Endothelial cell of umbilical vein (primary cell): ENCODE data around the gene CLNK. TPM values are rescaled to one million over a fixed set of nuclear protein-coding genes. Genes with fewer than 3 reads are reported as not detected.

Experiments used
- BruUV-seq: library from RNA; stranded (reverse); fragments of 400-500 nt; replicated peaks from 2 replicates; lab custom pipeline; 2021; lab: Mats Ljungman, UMichigan
- CTCF ChIA-PET: fragments of 300-600, 350-600 bp; sonication (Branson Sonifier 250); formaldehyde crosslinking; loops from one replicate; lab custom pipeline; 2021; ENCODE audit warnings: antibody characterized with exemption, inconsistent platforms; lab: Charles Lee
- POLR2A ChIA-PET: fragments of 300-600, 350-600 bp; sonication (Branson Sonifier 250); formaldehyde crosslinking; loops from one replicate; lab custom pipeline; 2021; ENCODE audit warnings: antibody characterized with exemption, inconsistent platforms; lab: Charles Lee
- DNase-seq: peaks from one replicate; pipeline ENCODE4 v3.0.0-alpha.2; 2011; ENCODE audit warnings: low read depth, low spot score
- FAIRE-seq: peaks from 2 replicates; lab custom pipeline; 2011; peaks lifted over from hg19 to GRCh38; lab: Jason Lieb, UNC
- H2AFZ ChIP-seq: 2 replicates; pipeline ENCODE4 v1.6.0; 2012; ENCODE audit warnings: low read depth, low read length, control low read depth, inconsistent platforms
- H3K27ac ChIP-seq: 2 replicates; pipeline ENCODE4 v1.5.1; 2011; ENCODE audit warnings: low read depth, mild to moderate bottlenecking, control low read depth, low read length, moderate library complexity; ENCODE audit not compliant: insufficient read depth
- H3K27me3 ChIP-seq, 2 experiments: 2 replicates each; pipeline versions ENCODE4 v1.6.0 to v1.6.1; 2011; ENCODE audit warnings: low read length in 2 of 2, mixed read lengths in 1 of 2; ENCODE audit not compliant: control insufficient read depth in 2 of 2, insufficient read depth in 2 of 2
- H3K36me3 ChIP-seq, 2 experiments: 2 replicates in 1 of 2; 3 replicates in 1 of 2; pipeline ENCODE4 v1.5.1; 2011; ENCODE audit warnings: low read length in 2 of 2, mild to moderate bottlenecking in 1 of 2, moderate library complexity in 1 of 2; ENCODE audit not compliant: control insufficient read depth in 2 of 2, insufficient read depth in 2 of 2; ENCODE audit errors: extremely low read depth in 1 of 2
- H3K4me1 ChIP-seq: 3 replicates; pipeline ENCODE4 v1.5.1; 2011; ENCODE audit warnings: mild to moderate bottlenecking, low read length; ENCODE audit not compliant: control insufficient read depth, insufficient read depth; ENCODE audit errors: extremely low read depth
- H3K4me2 ChIP-seq: 2 replicates; pipeline ENCODE4 v1.6.1; 2011; ENCODE audit warnings: low read length, control low read depth, mixed read lengths; ENCODE audit not compliant: insufficient read depth
- H3K4me3 ChIP-seq, 3 experiments: fragments of 200-600 bp in 1 of 3; sonication (generic), shearing (Covaris generic) in 1 of 3; replicated peaks in 1 of 3; 2 replicates each; pipeline ENCODE4 v1.5.1; 2011 to 2016; ENCODE audit warnings: control low read depth in 3 of 3, low read length in 3 of 3, mild to moderate bottlenecking in 2 of 3, inconsistent platforms in 1 of 3, low read depth in 1 of 3, moderate library complexity in 1 of 3; ENCODE audit not compliant: insufficient read depth in 1 of 3
- H3K79me2 ChIP-seq: 2 replicates; pipeline ENCODE4 v1.6.0; 2012; ENCODE audit warnings: low read length, inconsistent platforms; ENCODE audit not compliant: control insufficient read depth, insufficient read depth
- H3K9ac ChIP-seq: replicated peaks from 2 replicates; pipeline ENCODE3; 2011; ENCODE audit warnings: low read length, control low read depth; ENCODE audit not compliant: insufficient read depth; ENCODE audit errors: extremely low read depth
- H3K9me1 ChIP-seq: replicated peaks from 3 replicates; pipeline ENCODE4 v1.6.0; 2011; ENCODE audit warnings: mild to moderate bottlenecking, low read length; ENCODE audit not compliant: control insufficient read depth, insufficient read depth; ENCODE audit errors: extremely low read depth
- H3K9me3 ChIP-seq: replicated peaks from 2 replicates; pipeline ENCODE4 v1.5.1; 2012; ENCODE audit warnings: low read length, inconsistent platforms; ENCODE audit not compliant: control insufficient read depth, insufficient read depth
- H4K20me1 ChIP-seq: replicated peaks from 2 replicates; pipeline ENCODE3; 2011; ENCODE audit warnings: mild to moderate bottlenecking, low read length; ENCODE audit not compliant: control insufficient read depth, insufficient read depth; ENCODE audit errors: extremely low read depth
- CTCF ChIP-seq, 2 donors: IDR thresholded peaks; 1 replicate in 1 of 2; 2 replicates in 1 of 2; pipeline ENCODE4 v1.5.1; 2011; ENCODE audit warnings: low read length in 2 of 2, mild to moderate bottlenecking in 2 of 2, moderate library complexity in 2 of 2, control low read depth in 1 of 2, inconsistent platforms in 1 of 2, low read depth in 1 of 2; ENCODE audit not compliant: insufficient read depth in 1 of 2; ENCODE audit errors: extremely low read depth in 1 of 2
- EZH2 ChIP-seq: IDR thresholded peaks from 2 replicates; pipeline ENCODE4 v1.6.1; 2012; ENCODE audit warnings: borderline replicate concordance, low read depth, mild to moderate bottlenecking, moderate library complexity, low read length, inconsistent platforms; ENCODE audit not compliant: severe bottlenecking
- FOS ChIP-seq: IDR thresholded peaks from 2 replicates; pipeline ENCODE4 v1.6.1; 2011; ENCODE audit warnings: mild to moderate bottlenecking, low read length, moderate library complexity, borderline replicate concordance; ENCODE audit not compliant: insufficient read depth
- GATA2 ChIP-seq: IDR thresholded peaks from 2 replicates; pipeline ENCODE4 v1.7.0; 2011; ENCODE audit warnings: low read depth, mild to moderate bottlenecking, moderate library complexity, mixed read lengths, low read length; ENCODE audit not compliant: insufficient read length, insufficient read depth
- JUN ChIP-seq: IDR thresholded peaks from 2 replicates; pipeline ENCODE4 v1.6.1; 2011; ENCODE audit warnings: borderline replicate concordance, low read depth; ENCODE audit not compliant: insufficient read length, insufficient read depth
- MAX ChIP-seq: IDR thresholded peaks from 2 replicates; pipeline ENCODE4 v1.6.1; 2011; ENCODE audit not compliant: insufficient read depth, insufficient read length
- MYC ChIP-seq: IDR thresholded peaks from one replicate; pipeline ENCODE4 v1.6.1; 2011; ENCODE audit warnings: mild to moderate bottlenecking, low read depth, low read length
- POLR2A ChIP-seq: IDR thresholded peaks from 2 replicates; pipeline ENCODE4 v1.6.1; 2012; ENCODE audit warnings: low read depth, mild to moderate bottlenecking, control low read depth, low read length
- POLR2AphosphoS5 ChIP-seq: IDR thresholded peaks from 2 replicates; pipeline ENCODE4 v1.6.1; 2012; ENCODE audit warnings: low read depth, mild to moderate bottlenecking, control low read depth, low read length, moderate library complexity; ENCODE audit not compliant: insufficient read depth
- dilution Hi-C: fragments of 300-500 bp; cut with MboI; formaldehyde crosslinking; loops from one replicate; pipeline ENCODE4 v1.15.0; 2019; ENCODE audit warnings: low sequenced_read_pairs; ENCODE audit not compliant: extremely low pct_ligation_motif_present
- intact Hi-C: fragments of 100-400 bp; cut with micrococcal nuclease; formaldehyde crosslinking; loops from one replicate; pipeline ENCODE4 v1.10.0; 2022
- polyA plus RNA-seq, 4 experiments: library from polyadenylated mRNA; depleted of rRNA in 3 of 4; stranded (reverse) in 3 of 4; unstranded in 1 of 4; fragments of >200 nt; gene quantifications; 2 replicates each; pipeline versions ENCODE4 v1.2.1 to v1.2.3, GENCODE V29; 2011 to 2012; ENCODE audit warnings: missing spikeins in 1 of 4
- total RNA-seq: library from RNA; stranded (reverse); gene quantifications from 2 replicates; pipeline ENCODE4 v1.2.3, GENCODE V29; 2021

CLNK gene
- total and polyA plus RNA-seq, 2 donors (not counting 3 experiments of a cell fraction or from before 2014, with no cell fraction given): not detected

GRCh38 chr4:10605746-10606482 lies 78.7 kb downstream of the CLNK start:
- Histone ChIP-seq H4K20me1 (no peaks in the 10 kb centered on the region), H3K4me2 (peak overlapping the region; percentile 29), H3K27ac (peak overlapping the region; percentile 71), H3K79me2 (no peaks in the 10 kb centered on the region), H3K9me3 (no peaks in the 10 kb centered on the region), H3K4me1 (peaks cover 11% of the 10 kb centered on the region), H3K27me3 (no peaks in the 10 kb centered on the region), H2AFZ (no peak overlapping the region), H3K9me1 (no peaks in the 10 kb centered on the region), H3K4me3 (no peak overlapping the region), H3K9ac (no peak overlapping the region), H3K36me3 (no peaks in the 10 kb centered on the region)
- BruUV-seq: no TSS peak
- FAIRE-seq (peak; percentile 50), DNase-seq (no peak)
- CTCF ChIA-PET: interaction anchor here (1.0 to 3.6 kb wide), 4 partner anchors 13 to 17 kb away, joined by 3 to 13 read pairs (median 4); no protein-coding TSS in a partner anchor
- intact Hi-C loops: no loop called here
- POLR2A ChIA-PET: no interaction called here
- TF ChIP-seq FOS (peak; percentile 61), POLR2A (no peak), JUN (peak; percentile 16), POLR2AphosphoS5 (peak; percentile 35)
- dilution Hi-C loops: loop anchor here (25.0 kb wide), 1 partner anchor 1131 kb away; no protein-coding TSS in a partner anchor

- Histone ChIP-seq H3K36me3 (no peaks in the 10 kb centered on the region), H3K27me3 (no peaks in the 10 kb centered on the region), H3K79me2 (no peaks in the 10 kb centered on the region), H3K4me3 (no peak overlapping the region), H3K9ac (no peak overlapping the region), H3K27ac (no peak overlapping the region), H2AFZ (no peak overlapping the region), H3K9me1 (no peaks in the 10 kb centered on the region), H4K20me1 (no peaks in the 10 kb centered on the region), H3K4me1 (peaks cover 11% of the 10 kb centered on the region), H3K9me3 (no peaks in the 10 kb centered on the region), H3K4me2 (no peak overlapping the region)
- TF ChIP-seq MYC (no peak), JUN (no peak), POLR2AphosphoS5 (no peak), MAX (no peak), EZH2 (no peak), CTCF (IDR thresholded peaks at IDR 0.05; ENCODE audit: extremely low read depth in 1 of 2, insufficient read depth in 1 of 2, low read depth in 1 of 2, low read length in 2 of 2) (no peak), FOS (no peak), GATA2 (no peak), POLR2A (no peak)
- no peak for DNase-seq
- CTCF ChIA-PET: interaction anchor here (1.6 to 3.6 kb wide), 2 partner anchors 14 to 16 kb away, joined by 3 to 13 read pairs; no protein-coding TSS in a partner anchor
- POLR2A ChIA-PET: no interaction called here
- BruUV-seq: no TSS peak
- dilution Hi-C loops: loop anchor here (25.0 kb wide), 1 partner anchor 1132 kb away; no protein-coding TSS in a partner anchor
- intact Hi-C loops: no loop called here
- no peak for FAIRE-seq
Measured at GRCh38 chr4:10605031-10605430, 79.5 kb downstream of the CLNK start.
